ENCODE results near the gene ROBO4.

The ROBO4 gene

DNA sequence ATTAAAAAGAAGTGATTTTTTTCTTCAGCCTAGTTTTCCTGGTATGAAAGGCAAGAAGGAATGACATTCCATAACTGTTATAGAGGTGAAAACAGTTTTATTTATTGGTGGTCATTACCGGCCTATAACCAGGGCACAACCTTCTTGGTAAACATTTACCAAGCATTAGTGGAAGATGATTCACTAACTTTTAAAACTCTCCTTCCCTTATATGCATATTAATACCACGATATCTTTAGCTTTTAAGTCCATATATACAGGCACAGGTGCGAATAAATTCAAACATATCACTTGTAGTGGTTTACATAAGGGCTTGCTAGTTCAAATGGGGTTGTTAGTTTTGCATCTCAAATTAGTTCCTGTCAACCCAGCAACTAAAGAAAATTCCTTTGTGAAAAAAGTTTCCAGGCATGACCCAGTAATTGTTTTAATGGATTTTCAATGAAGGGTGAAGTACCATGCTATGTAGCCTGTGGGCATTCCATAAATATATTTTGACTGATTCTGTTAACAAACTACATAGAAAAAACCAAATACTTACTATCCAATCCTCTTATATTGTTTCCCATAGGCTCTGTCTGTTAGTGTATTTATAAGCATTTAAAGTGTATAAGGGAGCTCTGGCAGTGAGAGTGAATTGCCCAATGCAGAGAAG is 63.0 kb downstream of the ROBO4 start:
- TF ChIP-seq ZFX (IDR thresholded peaks at IDR 0.05) = no peak
- TF ChIP-seq CTCF (conservative IDR thresholded peaks at IDR 0.05) = no peak
- H3K27ac ChIP-seq = no peak overlapping the region

All from C4-2B (cell line).